ENCODE results near the gene FURIN. TPM values are rescaled to one million over a fixed set of nuclear protein-coding genes. Genes with fewer than 3 reads are reported as not detected.

Gene FURIN
- total and polyA plus RNA-seq, 2 of the 8 experiments (the other 6 are each of a cell fraction or from before 2014, with no cell fraction given): 15.8 to 32.1 TPM

- TF ChIP-seq RNF2 (IDR thresholded peaks at IDR 0.05; ENCODE audit: borderline replicate concordance, low read depth, low read length, missing control alignments, poor library complexity, severe bottlenecking) (no peak), CHD2 (IDR thresholded peaks at IDR 0.05; ENCODE audit: low read length) (no peak), CEBPB (IDR thresholded peaks at IDR 0.05; ENCODE audit: low read depth, low read length) (no peak)
Observed at GRCh38 chr15:90866161-90866715, 2.1 kb upstream of the FURIN start (continued).

All from H1 (cell line).